Rectal smooth muscle tissue (tissue), 1 donor: Measurements from ENCODE around the gene TICAM2.

ENCODE experiments used
- H3K27ac ChIP-seq: one replicate; pipeline ENCODE4 v1.7.0; 2013; ENCODE audit warnings: low read depth, low read length, inconsistent platforms
- H3K27me3 ChIP-seq: one replicate; pipeline ENCODE4 v1.7.0; 2013; ENCODE audit warnings: low read length; ENCODE audit not compliant: control insufficient read depth, insufficient read depth
- H3K36me3 ChIP-seq: one replicate; pipeline ENCODE4 v1.7.0; 2013; ENCODE audit warnings: low read length; ENCODE audit not compliant: control insufficient read depth, insufficient read depth
- H3K4me1 ChIP-seq: one replicate; pipeline ENCODE4 v1.7.0; 2013; ENCODE audit warnings: low read length; ENCODE audit not compliant: control insufficient read depth, insufficient read depth
- H3K4me3 ChIP-seq: one replicate; pipeline ENCODE4 v1.7.0; 2013; ENCODE audit warnings: low read length
- H3K9ac ChIP-seq: one replicate; pipeline ENCODE4 v1.7.0; 2013; ENCODE audit warnings: low read length

Gene TICAM2

GRCh38 chr5:115578657-115579056 is 23.6 kb downstream of the TICAM2 start:
- Histone ChIP-seq H3K27me3 (no peaks in the 10 kb centered on the region), H3K9ac (no peak overlapping the region), H3K4me3 (no peak overlapping the region), H3K4me1 (no peaks in the 10 kb centered on the region), H3K36me3 (no peaks in the 10 kb centered on the region), H3K27ac (no peak overlapping the region)

GRCh38 chr5:115577741-115578140 is 24.5 kb downstream of the TICAM2 start:
- no peaks in the 10 kb centered on the region for H3K36me3 ChIP-seq
- no peaks in the 10 kb centered on the region for H3K27me3 ChIP-seq
- no peak overlapping the region for H3K9ac ChIP-seq
- H3K27ac ChIP-seq, result no peak overlapping the region
- no peak overlapping the region for H3K4me3 ChIP-seq
- no peaks in the 10 kb centered on the region for H3K4me1 ChIP-seq

- no peak overlapping the region for H3K9ac ChIP-seq
- H3K4me1 ChIP-seq, result no peaks in the 10 kb centered on the region
- no peaks in the 10 kb centered on the region for H3K36me3 ChIP-seq
- H3K27ac ChIP-seq, result no peak overlapping the region
- no peak overlapping the region for H3K4me3 ChIP-seq
- H3K27me3 ChIP-seq, result no peaks in the 10 kb centered on the region
Measured at GRCh38 chr5:115577329-115577728, 24.9 kb downstream of the TICAM2 start.

- H3K27me3 ChIP-seq, result no peaks in the 10 kb centered on the region
- no peak overlapping the region for H3K4me3 ChIP-seq
- no peaks in the 10 kb centered on the region for H3K36me3 ChIP-seq
- no peak overlapping the region for H3K27ac ChIP-seq
- no peak overlapping the region for H3K9ac ChIP-seq
- no peaks in the 10 kb centered on the region for H3K4me1 ChIP-seq
Measured at GRCh38 chr5:115575167-115576070, 26.9 kb downstream of the TICAM2 start.

GRCh38 chr5:115573133-115573532 is 29.1 kb downstream of the TICAM2 start:
- no peak overlapping the region for H3K4me3 ChIP-seq
- no peak overlapping the region for H3K27ac ChIP-seq
- H3K27me3 ChIP-seq, result no peaks in the 10 kb centered on the region
- H3K36me3 ChIP-seq, result no peaks in the 10 kb centered on the region
- no peak overlapping the region for H3K9ac ChIP-seq
- H3K4me1 ChIP-seq, result no peaks in the 10 kb centered on the region

- Histone ChIP-seq H3K9ac (no peak overlapping the region), H3K4me3 (no peak overlapping the region), H3K27ac (no peak overlapping the region)
Measured at GRCh38 chr5:115571441-115571878, 30.8 kb downstream of the TICAM2 start.

GRCh38 chr5:115568668-115569067 is 33.6 kb downstream of the TICAM2 start:
- no peaks in the 10 kb centered on the region for H3K4me1 ChIP-seq
- no peak overlapping the region for H3K4me3 ChIP-seq
- H3K36me3 ChIP-seq, result no peaks in the 10 kb centered on the region
- no peak overlapping the region for H3K27ac ChIP-seq
- no peaks in the 10 kb centered on the region for H3K27me3 ChIP-seq
- no peak overlapping the region for H3K9ac ChIP-seq

More at GRCh38 chr5:115571441-115571878, 30.8 kb downstream of the TICAM2 start:
- no peaks in the 10 kb centered on the region for H3K36me3 ChIP-seq
- H3K27me3 ChIP-seq, result no peaks in the 10 kb centered on the region
- H3K4me1 ChIP-seq, result no peaks in the 10 kb centered on the region

- H3K36me3 ChIP-seq, result no peaks in the 10 kb centered on the region
- no peaks in the 10 kb centered on the region for H3K27me3 ChIP-seq
- H3K9ac ChIP-seq, result no peak overlapping the region
- no peaks in the 10 kb centered on the region for H3K4me1 ChIP-seq
- H3K27ac ChIP-seq, result no peak overlapping the region
- no peak overlapping the region for H3K4me3 ChIP-seq
Measured at GRCh38 chr5:115565233-115565632, 37.0 kb downstream of the TICAM2 start.

GRCh38 chr5:115561176-115561575 is 41.1 kb downstream of the TICAM2 start:
- H3K4me3 ChIP-seq, result no peak overlapping the region
- H3K27ac ChIP-seq, result no peak overlapping the region
- H3K9ac ChIP-seq, result no peak overlapping the region
- no peaks in the 10 kb centered on the region for H3K36me3 ChIP-seq
- no peaks in the 10 kb centered on the region for H3K27me3 ChIP-seq
- H3K4me1 ChIP-seq, result no peaks in the 10 kb centered on the region

GRCh38 chr5:115559524-115559923 is 42.8 kb downstream of the TICAM2 start:
- no peaks in the 10 kb centered on the region for H3K27me3 ChIP-seq
- no peak overlapping the region for H3K4me3 ChIP-seq
- no peaks in the 10 kb centered on the region for H3K4me1 ChIP-seq
- H3K9ac ChIP-seq, result no peak overlapping the region
- H3K36me3 ChIP-seq, result no peaks in the 10 kb centered on the region
- H3K27ac ChIP-seq, result no peak overlapping the region

- Histone ChIP-seq H3K36me3 (no peaks in the 10 kb centered on the region), H3K9ac (no peak overlapping the region), H3K4me1 (no peaks in the 10 kb centered on the region), H3K4me3 (no peak overlapping the region), H3K27me3 (no peaks in the 10 kb centered on the region), H3K27ac (no peak overlapping the region)
Measured at GRCh38 chr5:115558388-115558956, 43.8 kb downstream of the TICAM2 start.

- Histone ChIP-seq H3K9ac (no peak overlapping the region), H3K36me3 (no peaks in the 10 kb centered on the region), H3K27ac (no peak overlapping the region), H3K4me3 (no peak overlapping the region), H3K4me1 (no peaks in the 10 kb centered on the region), H3K27me3 (no peaks in the 10 kb centered on the region)
Measured at GRCh38 chr5:115557667-115558387, 44.5 kb downstream of the TICAM2 start.
